ENCODE data around the gene LRRC58.

Gene LRRC58

DNA sequence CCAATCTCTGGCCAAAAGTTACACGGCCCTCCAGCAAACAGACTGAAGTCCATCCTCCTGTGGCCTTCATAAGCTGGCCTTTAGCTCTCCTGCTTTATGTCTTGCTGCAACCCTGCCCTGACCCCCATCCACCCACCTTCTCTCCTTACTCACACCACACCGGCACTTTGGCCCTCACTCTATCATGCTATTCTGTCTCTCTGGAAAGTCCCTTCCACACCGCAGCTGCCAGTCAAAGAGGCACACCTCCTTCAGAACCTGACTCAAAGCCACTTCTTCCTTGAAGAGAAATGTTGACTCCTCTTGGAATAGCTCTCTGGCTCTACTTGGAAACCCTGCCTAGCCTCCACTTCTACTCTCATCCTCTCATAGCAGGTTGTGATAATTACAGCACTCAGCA is 68.6 kb downstream of the LRRC58 start:
- Histone ChIP-seq H3K4me2 (ENCODE audit: low read length) (no peak overlapping the region), H3K79me2 (ENCODE audit: low read length) (no peaks in the 10 kb centered on the region)

GRCh38 chr3:120280026-120280425 is 69.1 kb downstream of the LRRC58 start:
- no peaks in the 10 kb centered on the region for H3K27me3 ChIP-seq (ENCODE audit: low read depth, low read length)
- H3K4me2 ChIP-seq (ENCODE audit: low read length) = no peak overlapping the region
- H3K27ac ChIP-seq (ENCODE audit: low read length) = no peak overlapping the region
- no peak overlapping the region for H3K9ac ChIP-seq (ENCODE audit: low read length)
- TF ChIP-seq, protein P1, sequence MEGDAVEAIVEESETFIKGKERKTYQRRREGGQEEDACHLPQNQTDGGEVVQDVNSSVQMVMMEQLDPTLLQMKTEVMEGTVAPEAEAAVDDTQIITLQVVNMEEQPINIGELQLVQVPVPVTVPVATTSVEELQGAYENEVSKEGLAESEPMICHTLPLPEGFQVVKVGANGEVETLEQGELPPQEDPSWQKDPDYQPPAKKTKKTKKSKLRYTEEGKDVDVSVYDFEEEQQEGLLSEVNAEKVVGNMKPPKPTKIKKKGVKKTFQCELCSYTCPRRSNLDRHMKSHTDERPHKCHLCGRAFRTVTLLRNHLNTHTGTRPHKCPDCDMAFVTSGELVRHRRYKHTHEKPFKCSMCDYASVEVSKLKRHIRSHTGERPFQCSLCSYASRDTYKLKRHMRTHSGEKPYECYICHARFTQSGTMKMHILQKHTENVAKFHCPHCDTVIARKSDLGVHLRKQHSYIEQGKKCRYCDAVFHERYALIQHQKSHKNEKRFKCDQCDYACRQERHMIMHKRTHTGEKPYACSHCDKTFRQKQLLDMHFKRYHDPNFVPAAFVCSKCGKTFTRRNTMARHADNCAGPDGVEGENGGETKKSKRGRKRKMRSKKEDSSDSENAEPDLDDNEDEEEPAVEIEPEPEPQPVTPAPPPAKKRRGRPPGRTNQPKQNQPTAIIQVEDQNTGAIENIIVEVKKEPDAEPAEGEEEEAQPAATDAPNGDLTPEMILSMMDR (IDR thresholded peaks at IDR 0.05; ENCODE audit: low read depth, low read length) = no peak
- no peak for TF ChIP-seq EZH2phosphoT487 (IDR thresholded peaks at IDR 0.05; ENCODE audit: low read depth)
- H3K4me1 ChIP-seq (ENCODE audit: low read length) = no peaks in the 10 kb centered on the region
- no peaks in the 10 kb centered on the region for H3K36me3 ChIP-seq (replicated peaks; ENCODE audit: low read depth, low read length)
- H3K79me2 ChIP-seq (ENCODE audit: low read length) = no peaks in the 10 kb centered on the region
- H3K4me3 ChIP-seq (ENCODE audit: low read length) = no peak overlapping the region
- H3K9me3 ChIP-seq (ENCODE audit: insufficient read depth, low read length) = no peaks in the 10 kb centered on the region
- H2AFZ ChIP-seq (ENCODE audit: low read depth, low read length) = no peak overlapping the region
- H4K20me1 ChIP-seq (ENCODE audit: insufficient read depth, low read length) = no peaks in the 10 kb centered on the region

More for the DNA sequence above, 68.6 kb downstream of the LRRC58 start:
- Histone ChIP-seq H3K9ac (ENCODE audit: low read length) (no peak overlapping the region), H2AFZ (ENCODE audit: low read depth, low read length) (no peak overlapping the region), H3K27me3 (ENCODE audit: low read depth, low read length) (no peaks in the 10 kb centered on the region), H3K9me3 (ENCODE audit: insufficient read depth, low read length) (no peaks in the 10 kb centered on the region), H3K4me1 (ENCODE audit: low read length) (no peaks in the 10 kb centered on the region), H4K20me1 (ENCODE audit: insufficient read depth, low read length) (no peaks in the 10 kb centered on the region), H3K4me3 (ENCODE audit: low read length) (no peak overlapping the region), H3K27ac (ENCODE audit: low read length) (no peak overlapping the region), H3K36me3 (replicated peaks; ENCODE audit: low read depth, low read length) (no peaks in the 10 kb centered on the region)
- no peak for TF ChIP-seq EZH2phosphoT487 (IDR thresholded peaks at IDR 0.05; ENCODE audit: low read depth)
- TF ChIP-seq, protein P1 (IDR thresholded peaks at IDR 0.05; ENCODE audit: low read depth, low read length) = no peak

DNA sequence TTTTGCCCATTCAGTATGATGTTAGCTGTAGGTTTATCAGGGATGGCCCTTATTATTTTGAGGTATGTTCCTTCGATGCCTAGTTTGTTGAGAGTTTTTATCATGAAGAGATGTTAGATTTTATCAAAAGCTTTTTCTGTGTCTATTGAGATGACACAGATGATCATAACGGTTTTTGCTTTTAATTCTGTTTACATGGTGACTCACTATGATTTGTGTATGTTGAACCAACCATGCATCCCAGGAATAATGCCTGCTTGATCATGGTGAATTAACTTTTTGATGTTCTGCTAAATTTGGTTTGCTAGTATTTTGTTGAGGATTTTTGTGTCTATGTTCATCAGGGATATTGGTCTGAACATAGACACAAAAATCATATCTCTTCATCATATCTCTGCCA is 72.4 kb downstream of the LRRC58 start:
- no peaks in the 10 kb centered on the region for H4K20me1 ChIP-seq (ENCODE audit: insufficient read depth, low read length)
- H3K27me3 ChIP-seq (ENCODE audit: low read depth, low read length) = no peaks in the 10 kb centered on the region
- H3K4me2 ChIP-seq (ENCODE audit: low read length) = no peak overlapping the region
- H3K27ac ChIP-seq (ENCODE audit: low read length) = no peak overlapping the region
- TF ChIP-seq, protein P1 (IDR thresholded peaks at IDR 0.05; ENCODE audit: low read depth, low read length) = no peak
- no peak for TF ChIP-seq EZH2phosphoT487 (IDR thresholded peaks at IDR 0.05; ENCODE audit: low read depth)
- H2AFZ ChIP-seq (ENCODE audit: low read depth, low read length) = no peak overlapping the region
- H3K4me3 ChIP-seq (ENCODE audit: low read length) = no peak overlapping the region
- H3K9me3 ChIP-seq (ENCODE audit: insufficient read depth, low read length) = no peaks in the 10 kb centered on the region
- H3K4me1 ChIP-seq (ENCODE audit: low read length) = no peaks in the 10 kb centered on the region
- H3K36me3 ChIP-seq (replicated peaks; ENCODE audit: low read depth, low read length) = no peaks in the 10 kb centered on the region
- no peaks in the 10 kb centered on the region for H3K79me2 ChIP-seq (ENCODE audit: low read length)
- no peak overlapping the region for H3K9ac ChIP-seq (ENCODE audit: low read length)

DNA sequence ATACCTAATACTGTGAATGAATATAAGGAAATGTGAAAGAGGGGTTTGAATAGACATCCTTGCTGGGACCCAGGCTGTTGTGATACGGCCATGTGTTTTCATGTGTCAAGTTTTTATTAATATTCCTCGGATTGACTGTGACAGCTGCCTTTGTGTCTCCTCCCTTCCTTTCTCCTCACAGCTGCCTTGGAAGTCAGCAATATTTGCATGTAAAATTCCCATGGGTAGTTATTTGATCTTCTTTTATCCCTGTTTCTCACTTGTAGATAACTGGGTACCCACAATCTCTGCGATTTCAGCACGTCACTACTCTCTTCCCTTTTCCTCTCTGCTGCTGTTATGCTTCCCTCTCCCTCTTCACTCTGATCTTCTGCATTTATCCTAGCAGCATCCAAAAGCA is 73.5 kb downstream of the LRRC58 start:
- Histone ChIP-seq H3K27ac (ENCODE audit: low read length) (no peak overlapping the region), H3K27me3 (ENCODE audit: low read depth, low read length) (no peaks in the 10 kb centered on the region), H3K4me2 (ENCODE audit: low read length) (no peak overlapping the region)

More for the DNA sequence above, 73.5 kb downstream of the LRRC58 start:
- Histone ChIP-seq H3K79me2 (ENCODE audit: low read length) (no peaks in the 10 kb centered on the region), H3K4me1 (ENCODE audit: low read length) (no peaks in the 10 kb centered on the region), H3K36me3 (replicated peaks; ENCODE audit: low read depth, low read length) (no peaks in the 10 kb centered on the region), H4K20me1 (ENCODE audit: insufficient read depth, low read length) (no peaks in the 10 kb centered on the region), H3K4me3 (ENCODE audit: low read length) (no peak overlapping the region), H2AFZ (ENCODE audit: low read depth, low read length) (no peak overlapping the region), H3K9me3 (ENCODE audit: insufficient read depth, low read length) (no peaks in the 10 kb centered on the region), H3K9ac (ENCODE audit: low read length) (no peak overlapping the region)
- TF ChIP-seq, protein P1 (IDR thresholded peaks at IDR 0.05; ENCODE audit: low read depth, low read length) = no peak
- no peak for TF ChIP-seq EZH2phosphoT487 (IDR thresholded peaks at IDR 0.05; ENCODE audit: low read depth)

Measured in OCI-LY3 (cell line).